Stimulated activated CD8-positive, alpha-beta memory T cell treated with anti-CD3 and anti-CD28 coated beads, Interleukin-4, amount 100 ng/mL, for 4 hours (primary cell): Measurements from ENCODE around the gene INTU.

Experiments used
- DNase-seq, 2 donors: peaks; one replicate each; pipeline ENCODE4 v3.0.0-alpha.2; 2020; ENCODE audit warnings: low read depth in 2 of 2, low spot score in 1 of 2

The INTU gene

DNA sequence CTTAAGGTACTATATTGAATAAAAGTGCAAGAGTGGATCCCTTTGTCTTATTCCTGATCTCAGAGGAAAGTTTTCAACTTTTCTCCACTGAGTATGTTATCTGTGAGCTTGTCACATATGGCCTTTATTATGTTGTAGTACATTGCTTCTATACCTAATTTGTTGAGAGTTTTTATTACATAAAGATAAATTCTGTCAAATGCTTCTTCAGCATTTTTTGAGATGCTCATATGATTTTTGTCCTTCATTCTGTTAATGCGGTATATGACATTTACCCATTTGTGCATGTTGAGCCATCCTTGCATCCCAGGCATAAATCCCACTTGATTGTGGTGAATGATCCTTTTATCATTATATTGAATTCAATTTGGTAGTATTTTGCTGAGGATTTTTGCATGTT lies 108.5 kb downstream of the INTU start:
- no peak for DNase-seq

DNA sequence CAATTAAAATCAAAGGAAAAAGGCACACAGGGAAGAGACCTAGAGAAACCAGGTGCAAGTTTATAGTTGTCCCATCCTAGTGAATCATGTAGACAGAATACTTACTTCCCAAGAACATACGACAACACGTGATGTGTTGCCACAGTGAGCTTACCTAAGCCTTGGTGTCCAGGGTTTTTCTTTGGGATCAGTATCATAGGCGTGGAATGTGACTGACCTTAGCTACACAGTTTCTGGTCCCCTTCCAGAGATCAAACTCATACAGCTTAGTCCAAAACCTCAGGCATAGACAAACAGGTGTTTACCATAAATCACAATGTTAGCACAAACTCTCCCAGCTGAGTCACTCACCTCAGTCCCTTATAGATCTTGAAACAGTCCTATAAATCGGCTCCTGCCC lies 115.1 kb downstream of the INTU start:
- DNase-seq, result no peak

DNA sequence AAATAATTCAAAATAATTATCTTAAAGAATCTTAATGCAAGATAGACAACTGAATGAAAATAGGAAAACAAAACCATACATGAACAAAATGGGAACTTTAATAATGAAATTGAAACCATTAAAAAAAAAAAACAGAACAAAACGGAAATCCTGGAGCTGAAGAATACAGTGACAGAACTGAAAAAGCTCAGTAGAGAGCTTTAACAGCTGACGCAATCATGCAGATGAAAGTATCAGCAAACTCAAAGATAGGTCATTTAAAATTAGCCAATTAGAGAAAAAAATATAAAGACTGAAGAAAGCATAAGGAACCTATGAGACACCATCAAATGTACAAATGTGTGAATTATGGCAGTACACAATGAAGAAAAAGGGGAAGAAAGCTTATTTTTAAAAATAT lies 116.2 kb downstream of the INTU start:
- DNase-seq, result no peak

DNA sequence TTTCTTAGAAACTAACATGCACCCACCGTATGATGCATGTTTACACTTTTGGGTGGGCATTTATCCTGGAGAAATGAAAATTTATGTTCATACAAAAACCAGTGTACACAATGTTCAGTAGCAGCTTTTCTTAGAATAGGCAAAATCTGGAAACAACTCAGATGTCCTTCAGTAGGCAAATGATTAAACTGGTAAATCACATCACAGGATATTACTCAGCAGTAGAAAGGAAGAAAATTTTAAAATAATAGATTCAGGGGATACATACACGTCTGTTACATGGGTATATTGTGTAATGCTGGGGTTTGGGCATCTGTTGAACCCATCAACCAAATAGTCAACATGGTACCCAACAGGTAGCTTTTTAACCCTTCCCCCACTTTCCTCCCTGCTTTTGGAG lies 124.1 kb downstream of the INTU start:
- DNase-seq, result no peak

DNA sequence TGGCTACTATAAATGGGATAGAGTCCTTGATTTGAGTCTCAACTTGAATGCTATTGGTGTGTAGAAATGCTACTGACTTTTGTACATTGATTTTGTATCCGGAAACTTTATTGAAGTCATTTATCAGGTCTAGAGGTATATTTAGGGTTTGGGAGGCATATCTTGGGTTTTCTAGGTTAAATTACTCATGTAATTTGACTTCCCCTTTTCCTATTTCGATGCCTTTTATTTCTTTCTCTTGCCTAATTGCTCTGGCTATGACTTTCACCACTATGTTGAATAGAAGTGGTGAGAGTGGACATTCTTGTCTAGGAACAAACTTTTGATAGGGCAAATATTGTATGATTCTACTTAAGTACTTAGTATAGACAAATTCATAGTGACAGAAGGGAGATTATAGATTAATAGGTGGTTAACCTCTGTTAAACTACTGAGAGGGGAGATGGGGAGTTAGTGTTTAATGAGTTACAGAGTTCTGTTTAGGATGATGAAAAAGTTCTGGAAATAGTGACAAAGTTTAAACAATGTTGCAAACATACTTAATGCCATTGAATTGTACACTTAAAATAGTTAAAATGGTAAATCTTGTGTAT lies 126.6 kb downstream of the INTU start:
- no peak for DNase-seq

DNA sequence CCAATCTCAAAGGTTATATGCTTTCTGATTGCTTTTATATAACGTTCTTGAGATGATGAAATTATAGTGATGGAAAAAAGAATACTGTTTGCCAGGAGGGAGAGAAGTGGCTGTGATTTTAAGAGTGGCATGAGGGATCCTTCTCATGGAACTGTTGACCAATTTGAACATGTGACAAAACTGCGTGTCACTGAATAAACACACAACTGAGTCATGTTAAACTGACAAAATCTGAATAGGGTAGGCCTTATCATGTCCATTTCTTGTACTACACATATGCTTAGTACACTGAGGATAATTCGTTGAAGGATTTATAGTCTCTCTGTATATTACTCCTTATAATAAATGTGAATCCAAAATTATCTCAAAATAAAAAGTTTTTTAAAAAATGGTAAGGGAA lies 127.1 kb downstream of the INTU start:
- DNase-seq, result no peak

DNA sequence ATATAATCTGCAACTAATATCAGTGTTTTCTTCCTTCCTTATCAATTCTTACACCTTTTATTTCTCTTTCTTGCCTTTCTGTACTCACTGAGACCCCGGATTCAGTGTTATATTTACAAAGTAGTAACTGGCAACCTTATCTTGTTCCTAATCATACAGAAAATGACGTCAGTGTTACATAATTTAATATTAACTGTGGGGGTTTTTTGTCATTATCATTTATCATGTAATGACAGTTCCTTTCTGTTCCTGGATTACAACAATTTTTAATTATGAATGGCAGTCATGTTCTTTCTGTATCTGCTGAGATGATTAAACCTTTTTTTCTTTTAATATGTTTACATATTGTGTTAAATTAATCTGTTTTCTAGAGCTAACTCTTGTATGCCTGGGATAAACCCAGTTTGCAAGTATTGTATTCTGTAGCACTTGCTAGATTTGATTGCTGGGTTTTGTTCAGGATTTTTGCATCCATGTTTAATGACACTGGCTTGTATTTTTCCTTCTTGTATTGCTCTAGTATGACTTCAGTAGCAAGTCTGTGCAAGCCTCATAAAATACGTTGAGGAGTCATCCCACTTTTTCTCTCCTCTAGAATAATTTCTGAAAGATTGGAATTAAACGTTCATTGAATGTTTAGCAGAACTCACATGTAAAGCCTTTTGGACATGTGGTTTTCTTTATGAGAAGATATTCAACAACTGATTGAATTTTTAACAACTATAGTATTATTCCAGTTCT lies 138.9 kb downstream of the INTU start:
- no peak for DNase-seq

DNA sequence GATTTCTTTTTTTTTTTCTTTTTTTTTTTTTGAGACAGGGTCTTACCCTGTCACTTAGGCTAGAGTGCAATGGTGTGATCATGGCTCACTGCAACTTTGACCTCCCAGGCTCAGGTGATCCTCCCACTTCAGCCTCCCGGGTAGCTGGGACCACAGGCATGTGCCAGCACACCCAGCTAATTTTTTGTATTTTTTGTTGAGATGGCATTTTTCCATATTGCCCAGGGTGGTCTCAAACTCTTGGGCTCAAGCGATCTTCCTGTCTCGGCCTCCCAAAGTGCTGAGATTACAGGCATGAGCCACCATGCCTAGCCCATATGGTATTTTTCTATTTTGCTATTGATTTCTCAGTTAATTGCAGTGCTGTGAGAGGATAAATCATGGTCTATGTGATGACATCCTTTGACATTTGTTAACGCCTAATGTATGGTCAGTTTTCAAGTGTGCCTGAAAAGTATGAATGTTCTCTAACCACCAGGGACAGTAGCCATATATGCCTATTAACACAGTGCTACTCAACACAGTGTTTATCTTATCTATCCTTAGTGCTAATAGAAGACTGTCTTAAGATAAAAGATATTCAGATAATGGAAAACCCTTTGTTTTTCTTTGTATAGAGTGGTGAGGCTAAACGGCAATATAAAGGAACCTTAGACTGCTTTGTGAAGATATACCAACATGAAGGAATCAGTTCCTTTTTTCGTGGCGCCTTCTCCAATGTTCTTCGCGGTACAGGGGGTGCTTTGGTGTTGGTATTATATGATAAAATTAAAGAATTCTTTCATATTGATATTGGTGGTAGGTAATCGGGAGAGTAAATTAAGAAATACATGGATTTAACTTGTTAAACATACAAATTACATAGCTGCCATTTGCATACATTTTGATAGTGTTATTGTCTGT lies 140.3 kb downstream of the INTU start:
- no peak for DNase-seq

DNA sequence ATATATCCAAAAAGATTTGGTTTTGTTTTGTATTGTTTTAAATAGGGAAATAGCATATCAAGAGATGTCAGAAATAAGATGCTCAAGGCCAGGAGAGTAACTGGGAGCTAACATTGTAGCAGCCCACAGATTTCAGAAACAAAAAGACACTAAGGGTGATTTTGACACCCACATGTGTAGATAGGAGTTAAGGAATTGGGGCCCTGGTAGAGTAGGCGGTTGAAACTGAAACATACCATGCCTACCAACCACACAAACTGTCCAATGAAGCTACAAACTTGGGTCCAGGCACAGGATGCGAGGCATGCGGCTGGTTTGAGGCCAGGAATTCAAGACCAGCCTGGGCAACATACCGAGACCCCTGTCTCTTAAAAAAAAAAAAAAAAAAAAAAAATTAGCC lies 143.1 kb downstream of the INTU start:
- no peak for DNase-seq
